ENCODE measurements around the gene SGCE. TPM values are rescaled to one million over a fixed set of nuclear protein-coding genes. Genes with fewer than 3 reads are reported as not detected.

Gene SGCE
- total and polyA plus RNA-seq, 10 of the 15 experiments (the other 5 are each of a cell fraction or from before 2014, with no cell fraction given): 30.5 to 80.1 (median 49.2) TPM

DNA sequence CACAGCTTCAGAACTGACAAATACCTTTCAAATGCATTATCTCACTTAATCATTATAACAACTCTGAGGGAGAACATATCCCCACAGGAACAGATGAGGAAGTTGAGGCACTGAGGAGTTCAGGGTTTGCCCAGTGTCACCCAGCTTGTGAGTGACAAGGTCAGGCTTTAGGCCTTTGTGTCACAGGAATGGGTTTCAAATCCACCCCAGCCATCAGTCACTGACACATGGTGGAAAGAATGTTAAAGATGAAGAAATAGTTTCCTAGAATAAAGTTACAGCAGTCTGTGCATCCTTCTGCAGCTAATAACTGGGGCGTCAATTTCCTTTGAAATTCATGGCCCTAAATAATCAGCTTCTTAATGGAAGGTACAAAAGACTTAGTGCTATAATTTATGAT, 37.8 kb downstream of the SGCE start:
- BruUV-seq (replicated peaks): no TSS peak
- no peak for FAIRE-seq
- TF ChIP-seq, protein P1, sequence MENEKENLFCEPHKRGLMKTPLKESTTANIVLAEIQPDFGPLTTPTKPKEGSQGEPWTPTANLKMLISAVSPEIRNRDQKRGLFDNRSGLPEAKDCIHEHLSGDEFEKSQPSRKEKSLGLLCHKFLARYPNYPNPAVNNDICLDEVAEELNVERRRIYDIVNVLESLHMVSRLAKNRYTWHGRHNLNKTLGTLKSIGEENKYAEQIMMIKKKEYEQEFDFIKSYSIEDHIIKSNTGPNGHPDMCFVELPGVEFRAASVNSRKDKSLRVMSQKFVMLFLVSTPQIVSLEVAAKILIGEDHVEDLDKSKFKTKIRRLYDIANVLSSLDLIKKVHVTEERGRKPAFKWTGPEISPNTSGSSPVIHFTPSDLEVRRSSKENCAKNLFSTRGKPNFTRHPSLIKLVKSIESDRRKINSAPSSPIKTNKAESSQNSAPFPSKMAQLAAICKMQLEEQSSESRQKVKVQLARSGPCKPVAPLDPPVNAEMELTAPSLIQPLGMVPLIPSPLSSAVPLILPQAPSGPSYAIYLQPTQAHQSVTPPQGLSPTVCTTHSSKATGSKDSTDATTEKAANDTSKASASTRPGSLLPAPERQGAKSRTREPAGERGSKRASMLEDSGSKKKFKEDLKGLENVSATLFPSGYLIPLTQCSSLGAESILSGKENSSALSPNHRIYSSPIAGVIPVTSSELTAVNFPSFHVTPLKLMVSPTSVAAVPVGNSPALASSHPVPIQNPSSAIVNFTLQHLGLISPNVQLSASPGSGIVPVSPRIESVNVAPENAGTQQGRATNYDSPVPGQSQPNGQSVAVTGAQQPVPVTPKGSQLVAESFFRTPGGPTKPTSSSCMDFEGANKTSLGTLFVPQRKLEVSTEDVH (IDR thresholded peaks at IDR 0.05; ENCODE audit: low read depth, partially characterized antibody): no peak
- TF ChIP-seq RELA (IDR thresholded peaks at IDR 0.05; ENCODE audit: borderline replicate concordance, partially characterized antibody) (no peak), STAT3 (IDR thresholded peaks at IDR 0.05; ENCODE audit: low read depth, low read length) (no peak), EED (IDR thresholded peaks at IDR 0.05; ENCODE audit: low read depth) (no peak), HDAC2 (IDR thresholded peaks at IDR 0.05) (no peak), BMI1 (IDR thresholded peaks at IDR 0.05; ENCODE audit: borderline replicate concordance) (no peak), RB1 (IDR thresholded peaks at IDR 0.05; ENCODE audit: borderline replicate concordance) (no peak)

More for the DNA sequence above, 37.8 kb downstream of the SGCE start:
- ATAC-seq (no peak), DNase-seq (ENCODE audit: low read depth, low spot score) (no peak)
- Histone ChIP-seq H3K4me3 (no peak overlapping the region), H2AFZ (ENCODE audit: control insufficient read depth, low read depth, low read length) (no peak overlapping the region), H3K36me3 (ENCODE audit: control insufficient read depth in 2 of 2, insufficient read depth in 2 of 2, low read length in 1 of 2) (no peaks in the 10 kb centered on the region; a peak in 1 of 4 replicates), H4K20me1 (ENCODE audit: control insufficient read depth, insufficient read depth) (no peaks in the 10 kb centered on the region), H3K79me2 (ENCODE audit: control insufficient read depth, insufficient read depth, low read length) (no peaks in the 10 kb centered on the region), H3K4me2 (ENCODE audit: control insufficient read depth, insufficient read depth) (no peak overlapping the region), H3K27ac (ENCODE audit: control insufficient read depth, insufficient read depth) (no peak overlapping the region), H3K4me1 (ENCODE audit: control insufficient read depth, insufficient read depth, low read length) (peaks cover 8% of the 10 kb centered on the region), H3K9me3 (replicated peaks; ENCODE audit: control insufficient read depth, insufficient read depth, low read length) (no peaks in the 10 kb centered on the region), H3K27me3 (replicated peaks in 1 of 2; ENCODE audit: control insufficient read depth in 2 of 2, insufficient read depth in 2 of 2, low read length in 1 of 2) (no peaks in the 10 kb centered on the region), H3K9ac (ENCODE audit: control insufficient read depth, insufficient read depth, low read length) (no peak overlapping the region)
- in situ Hi-C loops (cut with MboI) (no loop called here), intact Hi-C loops (cut with micrococcal nuclease; ENCODE audit: unreplicated experiment) (no loop called here)
- POLR2A ChIA-PET: no interaction called here
- 100% methylated on average over 1 of the region's 1 CpG for WGBS (ENCODE audit: insufficient coverage, insufficient replicate concordance, low lambda C conversion rate, missing lambda C conversion rate)
- CTCF ChIA-PET: interaction anchor here (1.3 kb wide), 1 partner anchor 39 kb away, joined by 4 read pairs; no protein-coding TSS in a partner anchor
- SMC1A ChIA-PET (ENCODE audit: uncharacterized antibody, unreplicated experiment): interaction anchor here (0.8 to 1.6 kb wide), 5 partner anchors 15 to 858 kb away, joined by 3 to 4 read pairs (median 3); no protein-coding TSS in a partner anchor
- RAD21 ChIA-PET (ENCODE audit: unreplicated experiment): interaction anchor here (1.2 kb wide), 1 partner anchor 103 kb away, joined by 3 read pairs; no protein-coding TSS in a partner anchor

Measured in GM12878 (cell line).